Osteocyte (in vitro differentiated cells): ENCODE results near the gene CDCA8. TPM values are rescaled to one million over a fixed set of nuclear protein-coding genes. Genes with fewer than 3 reads are reported as not detected.

Source experiments
- DNase-seq: peaks from one replicate; pipeline ENCODE4 v3.0.0; 2021; ENCODE audit warnings: mixed read lengths; ENCODE audit not compliant: unreplicated experiment; ENCODE audit errors: extremely low spot score
- H3K27ac Mint-ChIP-seq: one replicate; pipeline ENCODE4 v1.8.0; 2021; ENCODE audit warnings: mild to moderate bottlenecking, mixed read lengths; ENCODE audit not compliant: unreplicated experiment
- H3K27me3 Mint-ChIP-seq: one replicate; pipeline ENCODE4 v1.8.0; 2021; ENCODE audit warnings: mixed read lengths; ENCODE audit not compliant: unreplicated experiment
- H3K36me3 Mint-ChIP-seq: one replicate; pipeline ENCODE4 v1.8.0; 2021; ENCODE audit warnings: mixed read lengths; ENCODE audit not compliant: unreplicated experiment
- H3K4me1 Mint-ChIP-seq: one replicate; pipeline ENCODE4 v1.8.0; 2021; ENCODE audit warnings: mixed read lengths; ENCODE audit not compliant: unreplicated experiment
- H3K4me3 Mint-ChIP-seq: one replicate; pipeline ENCODE4 v1.8.0; 2021; ENCODE audit warnings: mild to moderate bottlenecking, moderate library complexity, mixed read lengths; ENCODE audit not compliant: unreplicated experiment
- H3K9me3 Mint-ChIP-seq: one replicate; pipeline ENCODE4 v1.8.0; 2021; ENCODE audit warnings: mixed read lengths; ENCODE audit not compliant: unreplicated experiment
- total RNA-seq: library from RNA; stranded (reverse); gene quantifications from 2 replicates; pipeline ENCODE4 v1.2.1, GENCODE V29; 2021
- TF ChIP-seq, protein P1 (sequence below): fragments of 200-600 bp; sonication (generic); IDR thresholded peaks from 2 replicates; pipeline ENCODE4 v1.5.0; 2021; ENCODE audit warnings: antibody characterized with exemption, mild to moderate bottlenecking, moderate library complexity

The CDCA8 gene
- total RNA-seq, 1 donor from 2014 or later, result 7.6 TPM

DNA sequence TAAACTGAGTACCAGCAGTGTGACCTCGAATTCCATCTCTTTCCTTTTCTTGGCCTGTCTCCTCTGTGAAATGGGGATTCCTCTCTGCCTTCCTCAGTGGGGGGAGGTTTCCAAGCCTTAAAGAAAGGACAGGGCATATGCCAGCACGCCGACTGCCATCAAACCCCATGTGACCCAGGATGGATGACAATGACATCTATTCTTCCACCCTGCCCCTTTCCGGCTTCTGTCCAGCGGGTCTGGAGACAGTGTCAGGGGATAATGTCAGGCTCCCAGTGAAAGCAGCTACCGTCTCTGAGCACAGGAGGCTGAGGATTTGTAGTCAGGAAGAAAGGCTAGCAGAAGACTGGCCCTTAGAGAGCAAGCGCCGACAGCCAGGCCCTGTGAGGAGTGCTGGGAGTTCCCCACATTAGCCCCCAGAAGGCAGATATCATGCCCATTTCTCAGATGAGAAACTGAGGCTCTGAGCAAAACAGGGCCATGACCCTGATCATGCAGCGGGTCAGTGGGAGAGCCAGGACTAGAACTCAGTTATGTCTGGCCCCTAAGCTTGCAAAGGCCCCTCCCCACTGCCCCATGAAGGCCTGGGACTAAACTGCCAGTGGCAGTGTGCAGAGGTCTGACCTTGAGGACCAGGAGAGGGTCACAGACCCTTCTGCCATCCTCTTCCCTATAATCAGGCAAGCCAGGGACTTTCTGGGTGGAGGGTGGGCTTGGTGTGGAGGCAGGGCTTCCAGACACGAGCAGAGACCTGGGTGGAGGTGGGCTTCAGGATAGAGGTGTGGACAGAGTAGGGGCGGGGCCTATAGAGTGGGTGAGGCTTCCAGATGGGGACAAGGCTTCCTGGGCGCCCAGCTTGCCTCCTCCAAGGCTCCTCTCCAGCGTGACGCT is 30.1 kb downstream of the CDCA8 start:
- Mint-ChIP-seq H3K4me1 (no peaks in the 10 kb centered on the region), H3K27me3 (peaks cover 10% of the 10 kb centered on the region), H3K27ac (no peak overlapping the region), H3K9me3 (no peaks in the 10 kb centered on the region), H3K4me3 (no peak overlapping the region), H3K36me3 (no peaks in the 10 kb centered on the region)
- DNase-seq, result no peak
- TF ChIP-seq, protein P1, sequence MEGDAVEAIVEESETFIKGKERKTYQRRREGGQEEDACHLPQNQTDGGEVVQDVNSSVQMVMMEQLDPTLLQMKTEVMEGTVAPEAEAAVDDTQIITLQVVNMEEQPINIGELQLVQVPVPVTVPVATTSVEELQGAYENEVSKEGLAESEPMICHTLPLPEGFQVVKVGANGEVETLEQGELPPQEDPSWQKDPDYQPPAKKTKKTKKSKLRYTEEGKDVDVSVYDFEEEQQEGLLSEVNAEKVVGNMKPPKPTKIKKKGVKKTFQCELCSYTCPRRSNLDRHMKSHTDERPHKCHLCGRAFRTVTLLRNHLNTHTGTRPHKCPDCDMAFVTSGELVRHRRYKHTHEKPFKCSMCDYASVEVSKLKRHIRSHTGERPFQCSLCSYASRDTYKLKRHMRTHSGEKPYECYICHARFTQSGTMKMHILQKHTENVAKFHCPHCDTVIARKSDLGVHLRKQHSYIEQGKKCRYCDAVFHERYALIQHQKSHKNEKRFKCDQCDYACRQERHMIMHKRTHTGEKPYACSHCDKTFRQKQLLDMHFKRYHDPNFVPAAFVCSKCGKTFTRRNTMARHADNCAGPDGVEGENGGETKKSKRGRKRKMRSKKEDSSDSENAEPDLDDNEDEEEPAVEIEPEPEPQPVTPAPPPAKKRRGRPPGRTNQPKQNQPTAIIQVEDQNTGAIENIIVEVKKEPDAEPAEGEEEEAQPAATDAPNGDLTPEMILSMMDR, result no peak

- no peaks in the 10 kb centered on the region for H3K4me1 Mint-ChIP-seq
- H3K36me3 Mint-ChIP-seq, result no peaks in the 10 kb centered on the region
- peaks cover 16% of the 10 kb centered on the region for H3K27me3 Mint-ChIP-seq
- H3K27ac Mint-ChIP-seq, result no peak overlapping the region
- H3K9me3 Mint-ChIP-seq, result no peaks in the 10 kb centered on the region
- TF ChIP-seq, protein P1, result no peak
- H3K4me3 Mint-ChIP-seq, result no peak overlapping the region
- DNase-seq, result no peak
These were observed 30.7 kb downstream of the CDCA8 start for GRCh38 chr1:37723072-37723389.

GRCh38 chr1:37723390-37724078 is 31.2 kb downstream of the CDCA8 start:
- Mint-ChIP-seq H3K9me3 (no peaks in the 10 kb centered on the region), H3K4me1 (no peaks in the 10 kb centered on the region), H3K27ac (no peak overlapping the region), H3K36me3 (no peaks in the 10 kb centered on the region), H3K4me3 (no peak overlapping the region), H3K27me3 (peaks cover 21% of the 10 kb centered on the region)
- DNase-seq, result no peak
- TF ChIP-seq, protein P1, result no peak

GRCh38 chr1:37724575-37724974 is 32.3 kb downstream of the CDCA8 start:
- TF ChIP-seq, protein P1, result no peak
- Mint-ChIP-seq H3K36me3 (no peaks in the 10 kb centered on the region), H3K27ac (no peak overlapping the region), H3K9me3 (no peaks in the 10 kb centered on the region), H3K4me1 (no peaks in the 10 kb centered on the region), H3K27me3 (peaks cover 25% of the 10 kb centered on the region), H3K4me3 (no peak overlapping the region)
- DNase-seq, result no peak
